Measurements from ENCODE around the gene ZNF385C.

GRCh38 chr17:42146911-42147607 is 48.8 kb upstream of the ZNF385C start:
- no peak for TF ChIP-seq EZH2 (IDR thresholded peaks at IDR 0.05; ENCODE audit: insufficient read depth, poor library complexity, severe bottlenecking)
- no peak for TF ChIP-seq EZH2phosphoT487 (IDR thresholded peaks at IDR 0.05; ENCODE audit: insufficient read depth, low read depth)
